Endodermal cell (in vitro differentiated cells): ENCODE data around the gene MGAT5B. TPM values are rescaled to one million over a fixed set of nuclear protein-coding genes. Genes with fewer than 3 reads are reported as not detected.

Experiments used
- DNase-seq: peaks from one replicate; pipeline ENCODE4 v3.0.0-alpha.2; 2017
- H3K27ac ChIP-seq: 2 replicates; pipeline ENCODE4 v1.5.1; 2013; ENCODE audit warnings: mild to moderate bottlenecking, low read depth, low read length, moderate library complexity
- H3K27me3 ChIP-seq: 2 replicates; pipeline ENCODE4 v1.6.1; 2013; ENCODE audit warnings: mild to moderate bottlenecking, low read length, moderate library complexity; ENCODE audit not compliant: insufficient read depth, control insufficient read depth, poor library complexity, severe bottlenecking
- H3K36me3 ChIP-seq: 2 replicates; pipeline ENCODE4 v1.7.0; 2013; ENCODE audit warnings: mild to moderate bottlenecking, low read length, moderate library complexity; ENCODE audit not compliant: control insufficient read depth, insufficient read depth
- H3K4me1 ChIP-seq: one replicate; pipeline ENCODE4 v1.7.0; 2013; ENCODE audit warnings: low read length; ENCODE audit not compliant: control insufficient read depth, insufficient read depth
- H3K4me3 ChIP-seq: 2 replicates; pipeline ENCODE4 v1.5.1; 2013; ENCODE audit warnings: mild to moderate bottlenecking, low read length, moderate library complexity
- H3K9ac ChIP-seq: 2 replicates; pipeline ENCODE4 v1.6.1; 2013; ENCODE audit warnings: mild to moderate bottlenecking, low read length, moderate library complexity; ENCODE audit not compliant: poor library complexity, severe bottlenecking; ENCODE audit errors: extremely low read depth
- H3K9me3 ChIP-seq: 2 replicates; pipeline ENCODE4 v1.6.1; 2013; ENCODE audit warnings: mild to moderate bottlenecking, low read length, moderate library complexity; ENCODE audit not compliant: control insufficient read depth
- H3K27ac Mint-ChIP-seq: 2 replicates; pipeline ENCODE4 v1.8.0; 2020; ENCODE audit warnings: mixed read lengths
- H3K27me3 Mint-ChIP-seq: 2 replicates; pipeline ENCODE4 v1.8.0; 2021; ENCODE audit warnings: mild to moderate bottlenecking, mixed read lengths; ENCODE audit not compliant: insufficient read depth
- H3K36me3 Mint-ChIP-seq: 2 replicates; pipeline ENCODE4 v1.8.0; 2020; ENCODE audit warnings: low read depth, mixed read lengths
- H3K4me1 Mint-ChIP-seq: 2 replicates; pipeline ENCODE4 v1.8.0; 2020; ENCODE audit warnings: mixed read lengths
- H3K4me3 Mint-ChIP-seq: 2 replicates; pipeline ENCODE4 v1.8.0; 2020; ENCODE audit warnings: mild to moderate bottlenecking, moderate library complexity, mixed read lengths
- H3K9me3 Mint-ChIP-seq: 2 replicates; pipeline ENCODE4 v1.8.0; 2020; ENCODE audit warnings: mild to moderate bottlenecking, mixed read lengths
- CTCF ChIP-seq: fragments of 200-600 bp; sonication (generic); conservative IDR thresholded peaks from 2 replicates; pipeline ENCODE4 v1.5.0; 2021; ENCODE audit warnings: antibody characterized with exemption, mild to moderate bottlenecking
- WGBS, 2 experiments: methylation state at CpG; one replicate each; pipeline versions ENCODE4 v1.1.5 to v1.1.7; 2013; ENCODE audit warnings: missing lambda C conversion rate in 2 of 2, mixed read lengths in 1 of 2; ENCODE audit not compliant: insufficient coverage in 1 of 2, insufficient read length in 1 of 2; 5-methylcytosine and 5-hydroxymethylcytosine counted together
- total RNA-seq, 2 donors: library from RNA; stranded (reverse); fragmentation: NEBNext Ultra II Directional in 1 of 2; extraction: Animal tissue kit (Norgen Biotek cat#: 25700) in 1 of 2; gene quantifications; 2 replicates in 1 of 2; 3 replicates in 1 of 2; pipeline ENCODE4 v1.2.1, GENCODE V29; 2021

MGAT5B gene
- total RNA-seq, 2 donors from 2014 or later: 2.9 to 3.3 TPM

GRCh38 chr17:76927577-76927976 lies 59.4 kb downstream of the MGAT5B start:
- 93% methylated on average over 12 of the region's 12 CpGs for WGBS, 2 experiments
- H3K36me3 ChIP-seq: no peaks in the 10 kb centered on the region
- DNase-seq: no peak
- H3K27me3 Mint-ChIP-seq: no peaks in the 10 kb centered on the region
- H3K4me3 ChIP-seq: no peak overlapping the region
- no peaks in the 10 kb centered on the region for H3K36me3 Mint-ChIP-seq
- no peak for TF ChIP-seq CTCF
- no peak overlapping the region for H3K27ac Mint-ChIP-seq
- no peak overlapping the region for H3K9ac ChIP-seq
- no peaks in the 10 kb centered on the region for H3K4me1 Mint-ChIP-seq
- no peaks in the 10 kb centered on the region for H3K9me3 ChIP-seq
- no peaks in the 10 kb centered on the region for H3K4me1 ChIP-seq
- no peaks in the 10 kb centered on the region for H3K9me3 Mint-ChIP-seq
- H3K27me3 ChIP-seq: no peaks in the 10 kb centered on the region
- H3K27ac ChIP-seq: no peak overlapping the region
- H3K4me3 Mint-ChIP-seq: no peak overlapping the region

- no peak for TF ChIP-seq CTCF
- no peak overlapping the region for H3K27ac ChIP-seq
- Mint-ChIP-seq H3K27me3 (no peaks in the 10 kb centered on the region), H3K36me3 (no peaks in the 10 kb centered on the region), H3K4me1 (no peaks in the 10 kb centered on the region), H3K9me3 (no peaks in the 10 kb centered on the region), H3K27ac (no peak overlapping the region), H3K4me3 (no peak overlapping the region)
- no peak overlapping the region for H3K4me3 ChIP-seq
- no peaks in the 10 kb centered on the region for H3K36me3 ChIP-seq
- no peaks in the 10 kb centered on the region for H3K4me1 ChIP-seq
- no peaks in the 10 kb centered on the region for H3K9me3 ChIP-seq
- no peaks in the 10 kb centered on the region for H3K27me3 ChIP-seq
- DNase-seq: no peak
- 86 to 97% methylated on average over 4 of the region's 4 CpGs for WGBS, 2 experiments
- no peak overlapping the region for H3K9ac ChIP-seq
Observed at GRCh38 chr17:76927982-76928381, 59.8 kb downstream of the MGAT5B start.

- no peaks in the 10 kb centered on the region for H3K27me3 Mint-ChIP-seq
Observed at GRCh38 chr17:76929148-76929547, 60.9 kb downstream of the MGAT5B start.

More at GRCh38 chr17:76929148-76929547, 60.9 kb downstream of the MGAT5B start:
- Mint-ChIP-seq H3K36me3 (no peaks in the 10 kb centered on the region), H3K9me3 (no peaks in the 10 kb centered on the region), H3K27ac (no peak overlapping the region), H3K4me1 (no peaks in the 10 kb centered on the region), H3K4me3 (no peak overlapping the region)
- no peak overlapping the region for H3K4me3 ChIP-seq
- H3K9me3 ChIP-seq: no peaks in the 10 kb centered on the region
- no peaks in the 10 kb centered on the region for H3K27me3 ChIP-seq
- H3K36me3 ChIP-seq: no peaks in the 10 kb centered on the region
- DNase-seq: no peak
- H3K27ac ChIP-seq: no peak overlapping the region
- no peak overlapping the region for H3K9ac ChIP-seq
- WGBS, 2 experiments: 85 to 89% methylated on average over 3 of the region's 3 CpGs
- no peaks in the 10 kb centered on the region for H3K4me1 ChIP-seq
- no peak for TF ChIP-seq CTCF
